ENCODE results near the gene HOXB3. TPM values are rescaled to one million over a fixed set of nuclear protein-coding genes. Genes with fewer than 3 reads are reported as not detected.
A peak's percentile ranks its signal among the peaks of the same experiment; 100 is the strongest.

HOXB3 gene
- total RNA-seq, 3 donors from 2014 or later: 13.8 to 36.7 (median 14.4) TPM

GRCh38 chr17:48554412-48555257 is 35.4 kb downstream of the HOXB3 start:
- peak overlapping the region; percentile 34 to 68 (median 51) for H3K4me3 ChIP-seq
- H3K9me3 ChIP-seq: no peaks in the 10 kb centered on the region
- intact Hi-C loops (cut with DNase I; ENCODE audit: low total_unique reads): no loop called here
- peaks cover 0 to 3% of the 10 kb centered on the region in 2 donors for H3K27me3 ChIP-seq
- H3K36me3 ChIP-seq: no peaks in the 10 kb centered on the region
- DNase-seq (ENCODE audit: low spot score in 2 of 2): no peak
- TF ChIP-seq POLR2AphosphoS5 (IDR thresholded peaks at IDR 0.05) (no peak), POLR2A (IDR thresholded peaks at IDR 0.05) (no peak), CTCF (IDR thresholded peaks at IDR 0.05) (no peak)
- peak overlapping the region; percentile 78 to 93 for H3K27ac ChIP-seq
- H3K4me1 ChIP-seq: no peaks in the 10 kb centered on the region

GRCh38 chr17:48553826-48554225 is 36.2 kb downstream of the HOXB3 start:
- DNase-seq (ENCODE audit: low spot score in 2 of 2): no peak
- peak overlapping the region; percentile 78 to 93 for H3K27ac ChIP-seq
- intact Hi-C loops (cut with DNase I; ENCODE audit: low total_unique reads): no loop called here
- no peaks in the 10 kb centered on the region for H3K4me1 ChIP-seq
- TF ChIP-seq POLR2A (IDR thresholded peaks at IDR 0.05) (no peak), POLR2AphosphoS5 (IDR thresholded peaks at IDR 0.05) (no peak), CTCF (IDR thresholded peaks at IDR 0.05) (no peak)
- no peaks in the 10 kb centered on the region for H3K9me3 ChIP-seq
- H3K27me3 ChIP-seq: peaks cover 0 to 3% of the 10 kb centered on the region in 2 donors
- no peaks in the 10 kb centered on the region for H3K36me3 ChIP-seq
- H3K4me3 ChIP-seq: peak overlapping the region in 2 of 3 donors; percentile 51 to 68

GRCh38 chr17:48553190-48553547 is 36.9 kb downstream of the HOXB3 start:
- H3K36me3 ChIP-seq: no peaks in the 10 kb centered on the region
- H3K9me3 ChIP-seq: no peaks in the 10 kb centered on the region
- no peak for DNase-seq (ENCODE audit: low spot score in 2 of 2)
- TF ChIP-seq POLR2AphosphoS5 (IDR thresholded peaks at IDR 0.05) (no peak), CTCF (IDR thresholded peaks at IDR 0.05) (no peak), POLR2A (IDR thresholded peaks at IDR 0.05) (no peak)
- intact Hi-C loops (cut with DNase I; ENCODE audit: low total_unique reads): no loop called here
- no peaks in the 10 kb centered on the region for H3K4me1 ChIP-seq
- peak overlapping the region in 2 of 3 donors; percentile 12 to 26 for H3K4me3 ChIP-seq
- peak overlapping the region; percentile 23 to 74 for H3K27ac ChIP-seq
- H3K27me3 ChIP-seq: peaks cover 0 to 3% of the 10 kb centered on the region in 2 donors

GRCh38 chr17:48552466-48553189 is 37.4 kb downstream of the HOXB3 start:
- Histone ChIP-seq H3K36me3 (no peaks in the 10 kb centered on the region), H3K27me3 (peaks cover 0 to 3% of the 10 kb centered on the region in 2 donors), H3K4me3 (peak overlapping the region in 2 of 3 donors; percentile 12 to 26), H3K4me1 (no peaks in the 10 kb centered on the region), H3K27ac (peak overlapping the region; percentile 44 to 74), H3K9me3 (no peaks in the 10 kb centered on the region)
- TF ChIP-seq POLR2AphosphoS5 (IDR thresholded peaks at IDR 0.05): peak in 1 of 3 donors; percentile 45
- TF ChIP-seq POLR2A (IDR thresholded peaks at IDR 0.05): no peak
- no peak for TF ChIP-seq CTCF (IDR thresholded peaks at IDR 0.05)
- no peak for DNase-seq (ENCODE audit: low spot score in 2 of 2)
- intact Hi-C loops (cut with DNase I; ENCODE audit: low total_unique reads): no loop called here
